GM13977 (cell line): Measurements from ENCODE around the gene SENP6.

Source experiments
- DNase-seq: peaks from one replicate; pipeline ENCODE4 v3.0.0; 2012; ENCODE audit warnings: low spot score
- in situ Hi-C: fragments of 300-500 bp; cut with MboI; formaldehyde crosslinking; loops from one replicate; pipeline ENCODE4 v1.12.0; 2022; ENCODE audit warnings: low sequenced_read_pairs, low pct_unique_long_range_greater_than_20kb, mixed read lengths, inconsistent platforms; ENCODE audit not compliant: unreplicated experiment
- TF ChIP-seq, protein P1 (sequence below): IDR thresholded peaks from 2 replicates; pipeline ENCODE4 v1.5.1; 2012; ENCODE audit warnings: mild to moderate bottlenecking, control low read depth; ENCODE audit not compliant: insufficient read depth; ENCODE audit errors: extremely low read depth, missing control alignments

The SENP6 gene

DNA sequence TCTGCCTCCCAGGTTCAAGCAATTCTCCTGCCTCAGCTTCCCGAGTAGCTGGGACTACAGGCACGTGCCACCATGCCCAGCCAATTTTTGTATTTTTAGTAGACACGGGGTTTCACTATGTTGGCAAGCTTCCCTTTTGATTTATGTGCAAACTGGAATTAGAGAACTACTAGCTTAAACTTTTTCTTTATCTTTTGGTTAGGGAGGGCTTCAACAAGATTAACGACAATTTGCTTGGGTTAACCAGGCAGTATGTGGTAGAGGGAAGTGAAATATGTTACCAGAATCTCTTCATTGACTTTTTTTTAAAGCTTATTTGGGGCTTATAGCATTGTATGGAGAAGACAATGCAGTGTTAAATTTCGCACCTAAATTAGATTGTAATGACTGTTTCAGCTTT lies 156.4 kb downstream of the SENP6 start:
- no peak for DNase-seq
- TF ChIP-seq, protein P1, sequence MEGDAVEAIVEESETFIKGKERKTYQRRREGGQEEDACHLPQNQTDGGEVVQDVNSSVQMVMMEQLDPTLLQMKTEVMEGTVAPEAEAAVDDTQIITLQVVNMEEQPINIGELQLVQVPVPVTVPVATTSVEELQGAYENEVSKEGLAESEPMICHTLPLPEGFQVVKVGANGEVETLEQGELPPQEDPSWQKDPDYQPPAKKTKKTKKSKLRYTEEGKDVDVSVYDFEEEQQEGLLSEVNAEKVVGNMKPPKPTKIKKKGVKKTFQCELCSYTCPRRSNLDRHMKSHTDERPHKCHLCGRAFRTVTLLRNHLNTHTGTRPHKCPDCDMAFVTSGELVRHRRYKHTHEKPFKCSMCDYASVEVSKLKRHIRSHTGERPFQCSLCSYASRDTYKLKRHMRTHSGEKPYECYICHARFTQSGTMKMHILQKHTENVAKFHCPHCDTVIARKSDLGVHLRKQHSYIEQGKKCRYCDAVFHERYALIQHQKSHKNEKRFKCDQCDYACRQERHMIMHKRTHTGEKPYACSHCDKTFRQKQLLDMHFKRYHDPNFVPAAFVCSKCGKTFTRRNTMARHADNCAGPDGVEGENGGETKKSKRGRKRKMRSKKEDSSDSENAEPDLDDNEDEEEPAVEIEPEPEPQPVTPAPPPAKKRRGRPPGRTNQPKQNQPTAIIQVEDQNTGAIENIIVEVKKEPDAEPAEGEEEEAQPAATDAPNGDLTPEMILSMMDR: no peak
- in situ Hi-C loops: no loop called here

DNA sequence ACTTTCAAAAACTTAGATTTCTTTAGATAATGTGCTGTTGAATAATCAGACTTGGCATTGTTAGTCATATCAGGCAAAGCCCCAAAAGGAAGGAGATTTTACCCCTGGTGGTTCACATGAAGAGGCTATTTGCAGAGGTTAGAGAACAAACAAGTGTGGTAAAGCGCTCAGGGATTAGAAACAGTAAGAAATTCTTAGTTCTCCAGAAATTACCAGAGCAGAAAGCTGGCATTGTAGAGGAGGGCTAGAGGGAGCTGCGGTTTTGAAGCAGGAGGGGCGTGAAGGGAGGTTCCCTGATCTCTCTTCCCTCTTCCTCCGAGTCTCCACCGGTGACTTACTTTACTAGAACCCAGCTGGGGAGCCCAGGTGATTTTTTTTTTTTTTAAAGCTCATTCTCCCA lies 157.5 kb downstream of the SENP6 start:
- DNase-seq: no peak
- in situ Hi-C loops: no loop called here
- TF ChIP-seq, protein P1: no peak

DNA sequence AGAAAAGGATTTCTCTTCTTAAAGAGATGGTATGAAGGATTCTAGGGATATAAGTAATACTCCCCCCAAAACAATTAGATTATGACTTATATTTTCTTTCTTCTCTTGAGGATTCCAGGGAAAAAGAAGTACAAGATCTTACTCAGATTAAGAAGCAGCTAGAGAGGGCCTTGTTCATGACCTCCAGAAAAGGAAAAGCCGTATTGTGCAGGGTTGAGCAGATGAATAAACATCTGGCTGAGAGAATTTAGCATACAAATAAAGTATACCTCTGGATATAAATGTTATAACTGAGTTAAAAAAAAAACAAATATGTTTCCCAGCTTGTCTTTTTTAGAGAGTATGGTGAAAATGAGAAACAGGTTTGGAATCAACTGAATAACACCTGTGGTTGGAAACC lies 158.6 kb downstream of the SENP6 start:
- in situ Hi-C loops: no loop called here
- TF ChIP-seq, protein P1: no peak
- no peak for DNase-seq

DNA sequence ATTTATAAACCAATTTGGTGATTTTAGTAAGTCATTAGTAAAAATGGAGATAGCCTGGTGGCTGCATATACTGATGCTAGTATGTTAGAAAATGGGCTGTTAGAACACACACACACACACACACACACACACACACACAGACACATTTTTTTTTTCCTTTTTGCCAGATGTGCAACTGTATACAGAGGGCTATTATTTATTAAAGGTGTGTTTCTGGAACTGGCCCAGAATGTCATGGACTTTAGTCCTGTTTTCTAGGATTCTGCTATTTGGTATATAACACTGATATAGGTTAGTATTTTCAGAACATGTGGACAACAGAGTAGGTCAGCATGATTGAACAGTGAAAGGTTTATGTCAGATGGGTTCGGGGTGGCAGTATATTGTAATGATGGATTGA lies 159.8 kb downstream of the SENP6 start:
- TF ChIP-seq, protein P1: no peak
- in situ Hi-C loops: no loop called here
- DNase-seq: no peak

DNA sequence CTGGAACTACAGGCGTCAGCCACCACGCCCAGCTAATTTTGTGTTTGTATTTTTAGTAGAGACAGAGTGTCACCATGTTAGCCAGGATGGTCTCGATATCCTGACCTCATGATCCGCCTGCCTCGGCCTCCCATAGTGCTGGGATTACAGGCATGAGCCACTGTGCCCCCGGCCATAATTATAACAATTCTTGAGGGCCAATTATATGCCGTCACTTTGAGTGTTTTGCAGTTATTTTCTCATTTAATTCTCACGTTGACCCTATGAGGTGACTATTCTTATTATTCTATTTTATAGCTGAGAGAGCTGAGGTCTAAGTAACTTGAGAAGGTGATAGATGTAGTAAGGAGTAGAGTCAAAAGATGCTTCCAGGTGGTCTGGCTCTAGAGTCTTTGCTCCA lies 160.4 kb downstream of the SENP6 start:
- no peak for DNase-seq
- in situ Hi-C loops: no loop called here
- TF ChIP-seq, protein P1: no peak

DNA sequence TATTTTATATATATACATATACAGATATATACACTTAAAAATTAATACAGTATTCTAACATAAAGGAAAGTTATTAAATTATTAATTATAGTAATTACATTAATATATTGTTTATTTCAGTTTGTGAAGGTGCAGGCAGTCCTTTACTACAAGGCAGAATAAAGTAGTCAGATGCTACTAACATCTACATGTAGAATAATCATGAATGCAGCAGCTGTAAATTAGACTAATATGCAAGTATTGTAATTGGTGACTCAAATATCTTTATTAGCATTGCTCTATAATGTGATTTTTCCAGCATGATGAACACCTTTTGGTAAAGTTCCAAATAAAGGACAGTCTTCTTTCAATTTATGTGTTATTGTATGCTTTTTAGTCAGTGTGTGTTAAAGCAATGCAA lies 164.7 kb downstream of the SENP6 start:
- in situ Hi-C loops: no loop called here
- TF ChIP-seq, protein P1: no peak
- DNase-seq: no peak
